Nephron progenitor cell (in vitro differentiated cells): ENCODE data around the gene CDH4.

Source experiments
- DNase-seq: peaks from one replicate; pipeline ENCODE4 v3.0.0; 2021
- H3K27ac Mint-ChIP-seq: 2 replicates; pipeline ENCODE4 v1.8.0; 2021; ENCODE audit warnings: mild to moderate bottlenecking, moderate library complexity, mixed read lengths
- H3K27me3 Mint-ChIP-seq: 2 replicates; pipeline ENCODE4 v1.8.0; 2021; ENCODE audit warnings: mild to moderate bottlenecking, low read depth, mixed read lengths; ENCODE audit not compliant: poor library complexity
- H3K36me3 Mint-ChIP-seq: 2 replicates; pipeline ENCODE4 v1.8.0; 2021; ENCODE audit warnings: low read depth, mixed read lengths
- H3K4me1 Mint-ChIP-seq: 2 replicates; pipeline ENCODE4 v1.8.0; 2021; ENCODE audit warnings: mixed read lengths
- H3K4me3 Mint-ChIP-seq: 2 replicates; pipeline ENCODE4 v1.8.0; 2021; ENCODE audit warnings: mild to moderate bottlenecking, moderate library complexity, mixed read lengths
- H3K9me3 Mint-ChIP-seq: 2 replicates; pipeline ENCODE4 v1.8.0; 2021; ENCODE audit warnings: mild to moderate bottlenecking, moderate library complexity, mixed read lengths
- CTCF ChIP-seq: fragments of 200-600 bp; sonication (generic); IDR thresholded peaks from 2 replicates; pipeline ENCODE4 v1.5.0; 2021; ENCODE audit warnings: antibody characterized with exemption

The CDH4 gene

GRCh38 chr20:61519488-61519887, 267.4 kb downstream of the CDH4 start:
- Mint-ChIP-seq H3K4me1 (peaks cover 26% of the 10 kb centered on the region), H3K27ac (no peak overlapping the region), H3K27me3 (peaks cover 13% of the 10 kb centered on the region), H3K4me3 (no peak overlapping the region), H3K36me3 (no peaks in the 10 kb centered on the region), H3K9me3 (no peaks in the 10 kb centered on the region)
- TF ChIP-seq CTCF: no peak
- DNase-seq: no peak

GRCh38 chr20:61520076-61520892, 268.2 kb downstream of the CDH4 start:
- no peak for TF ChIP-seq CTCF
- Mint-ChIP-seq H3K4me3 (no peak overlapping the region), H3K9me3 (no peaks in the 10 kb centered on the region), H3K27me3 (peaks cover 13% of the 10 kb centered on the region), H3K27ac (no peak overlapping the region), H3K4me1 (peaks cover 26% of the 10 kb centered on the region), H3K36me3 (no peaks in the 10 kb centered on the region)
- DNase-seq: no peak

GRCh38 chr20:61520893-61521460, 268.9 kb downstream of the CDH4 start:
- no peak for DNase-seq
- H3K4me1 Mint-ChIP-seq: peaks cover 21% of the 10 kb centered on the region
- no peaks in the 10 kb centered on the region for H3K36me3 Mint-ChIP-seq
- no peaks in the 10 kb centered on the region for H3K9me3 Mint-ChIP-seq
- TF ChIP-seq CTCF: no peak
- H3K27me3 Mint-ChIP-seq: peaks cover 14% of the 10 kb centered on the region
- H3K4me3 Mint-ChIP-seq: no peak overlapping the region
- H3K27ac Mint-ChIP-seq: no peak overlapping the region

GRCh38 chr20:61521687-61522420, 269.8 kb downstream of the CDH4 start:
- H3K27ac Mint-ChIP-seq: no peak overlapping the region
- peaks cover 17% of the 10 kb centered on the region for H3K27me3 Mint-ChIP-seq
- TF ChIP-seq CTCF: no peak
- H3K4me3 Mint-ChIP-seq: no peak overlapping the region
- H3K9me3 Mint-ChIP-seq: no peaks in the 10 kb centered on the region
- DNase-seq: no peak
- peaks cover 12% of the 10 kb centered on the region for H3K4me1 Mint-ChIP-seq
- no peaks in the 10 kb centered on the region for H3K36me3 Mint-ChIP-seq

GRCh38 chr20:61522498-61523090, 270.5 kb downstream of the CDH4 start:
- Mint-ChIP-seq H3K27ac (peak overlapping the region; percentile 7), H3K36me3 (no peaks in the 10 kb centered on the region), H3K27me3 (peaks cover 21% of the 10 kb centered on the region), H3K4me1 (peaks cover 7% of the 10 kb centered on the region), H3K4me3 (no peak overlapping the region), H3K9me3 (no peaks in the 10 kb centered on the region)
- no peak for DNase-seq
- TF ChIP-seq CTCF: no peak
